BLaER1 treated with 17β-estradiol and CSF1 and Interleukin-3, amounts not matched to agents 10 nM and 100 nM (cell line): Measurements from ENCODE around the gene OVAAL.

ENCODE experiments used
- H3K27ac ChIP-seq, 11 experiments: shearing (Covaris generic); formaldehyde crosslinking; 2 replicates each; pipeline ENCODE4 v1.8.1; 2022
- H3K27me3 ChIP-seq, 11 experiments: shearing (Covaris generic); formaldehyde crosslinking; 2 replicates each; pipeline ENCODE4 v1.8.1; 2022
- H3K36me3 ChIP-seq, 11 experiments: shearing (Covaris generic); formaldehyde crosslinking; 2 replicates each; pipeline ENCODE4 v1.8.1; 2022
- H3K4me1 ChIP-seq, 10 experiments: shearing (Covaris generic); formaldehyde crosslinking; 2 replicates each; pipeline ENCODE4 v1.8.1; 2022
- H3K4me2 ChIP-seq, 11 experiments: shearing (Covaris generic); formaldehyde crosslinking; 2 replicates each; pipeline ENCODE4 v1.8.1; 2022
- H3K4me3 ChIP-seq, 10 experiments: shearing (Covaris generic); formaldehyde crosslinking; 2 replicates each; pipeline ENCODE4 v1.8.1; 2022
- H3K9ac ChIP-seq, 11 experiments: shearing (Covaris generic); formaldehyde crosslinking; 2 replicates each; pipeline ENCODE4 v1.8.1; 2022
- H3K9me3 ChIP-seq, 11 experiments: shearing (Covaris generic); formaldehyde crosslinking; replicated peaks in 1 of 11; 2 replicates each; pipeline ENCODE4 v1.8.1; 2022
- H4K20me1 ChIP-seq, 11 experiments: shearing (Covaris generic); formaldehyde crosslinking; 2 replicates each; pipeline ENCODE4 v1.8.1; 2022
- Cebpa-rat ChIP-seq, 11 experiments: shearing (Covaris generic); IDR thresholded peaks; 2 replicates each; pipeline ENCODE4 v1.8.1; 2022

Gene OVAAL

DNA sequence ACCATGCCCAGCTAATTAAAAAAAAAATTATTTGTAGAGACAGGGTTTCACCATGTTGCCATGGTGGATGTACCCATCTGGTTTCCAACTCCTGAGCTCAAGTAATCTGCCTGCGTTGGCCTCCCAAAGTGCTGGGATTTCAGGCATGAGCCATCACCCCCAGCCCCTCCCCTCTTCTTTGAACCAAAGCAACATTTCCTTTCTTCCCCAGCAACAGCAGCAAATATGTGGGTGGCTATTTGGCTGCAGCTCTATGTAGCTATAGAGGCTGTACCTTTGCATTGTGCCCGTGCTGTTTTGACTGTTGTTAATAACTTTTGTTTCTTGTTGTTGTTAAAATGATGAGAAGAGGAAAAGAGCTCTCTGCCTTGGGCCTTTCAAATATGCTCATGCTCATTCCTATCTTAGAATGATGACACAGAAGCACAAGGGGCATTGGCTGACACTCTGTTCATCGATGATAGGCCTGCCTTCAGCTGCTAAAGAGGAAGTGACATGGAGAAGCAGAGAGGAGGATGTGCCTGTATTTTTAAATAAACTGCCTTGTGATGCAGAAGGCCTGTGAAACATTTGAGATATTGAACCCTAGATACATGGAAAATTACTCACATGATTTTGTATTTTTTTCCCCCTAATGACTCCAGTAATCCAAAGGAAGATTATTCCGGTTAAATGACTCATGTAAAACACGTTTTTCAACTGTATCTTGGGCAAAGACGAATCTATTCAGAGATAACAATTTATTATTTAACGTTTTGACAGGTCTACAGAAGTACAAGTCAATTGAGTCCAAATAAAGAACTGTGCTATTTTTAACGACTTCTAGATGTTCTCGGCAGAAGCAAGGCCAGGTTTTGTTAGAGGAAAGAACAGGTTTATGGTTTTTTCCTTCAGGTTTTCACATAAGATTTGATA, 52.5 kb downstream of the OVAAL start:
- peak overlapping the region in 2 of 11 experiments; percentile 23 to 43; a peak in 4 of 22 replicates for H3K4me2 ChIP-seq
- peak overlapping the region in 2 of 11 experiments; percentile 23 to 42; a peak in 3 of 22 replicates for H3K27ac ChIP-seq
- H3K9ac ChIP-seq, result no peak overlapping the region
- no peaks in the 10 kb centered on the region for H3K36me3 ChIP-seq
- no peaks in the 10 kb centered on the region for H4K20me1 ChIP-seq
- H3K9me3 ChIP-seq, result no peaks in the 10 kb centered on the region
- H3K27me3 ChIP-seq, result no peaks in the 10 kb centered on the region
- peaks cover 0 to 12% (median 0%) of the 10 kb centered on the region in 10 experiments; a peak in 6 of 20 replicates for H3K4me1 ChIP-seq
- TF ChIP-seq Cebpa-rat (IDR thresholded peaks at IDR 0.05), result no peak
- H3K4me3 ChIP-seq, result no peak overlapping the region

DNA sequence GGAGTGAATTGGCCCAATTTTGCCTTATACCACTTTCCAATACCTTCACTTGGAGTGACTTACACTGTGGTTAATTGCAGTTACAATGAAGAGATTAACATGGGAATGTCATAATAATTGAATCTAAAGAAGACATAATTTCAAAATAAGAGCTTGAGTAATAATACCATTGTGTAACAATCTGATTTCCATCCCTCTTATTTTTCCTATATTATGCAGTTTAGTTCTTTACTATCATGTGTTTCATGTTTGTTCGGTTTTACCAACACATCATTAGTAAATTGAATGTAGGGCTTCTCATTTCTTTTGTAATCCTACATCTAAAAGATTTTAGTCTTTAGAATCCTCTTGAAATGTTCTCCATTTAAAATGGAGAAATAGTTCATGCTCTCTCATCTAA, 53.9 kb downstream of the OVAAL start:
- Histone ChIP-seq H4K20me1 (no peaks in the 10 kb centered on the region), H3K4me2 (no peak overlapping the region), H3K27ac (no peak overlapping the region), H3K9ac (no peak overlapping the region), H3K9me3 (no peaks in the 10 kb centered on the region), H3K4me3 (no peak overlapping the region), H3K27me3 (no peaks in the 10 kb centered on the region), H3K36me3 (no peaks in the 10 kb centered on the region), H3K4me1 (peaks cover 4 to 16% (median 6%) of the 10 kb centered on the region in 10 experiments; a peak in 17 of 20 replicates)
- no peak for TF ChIP-seq Cebpa-rat (IDR thresholded peaks at IDR 0.05)

DNA sequence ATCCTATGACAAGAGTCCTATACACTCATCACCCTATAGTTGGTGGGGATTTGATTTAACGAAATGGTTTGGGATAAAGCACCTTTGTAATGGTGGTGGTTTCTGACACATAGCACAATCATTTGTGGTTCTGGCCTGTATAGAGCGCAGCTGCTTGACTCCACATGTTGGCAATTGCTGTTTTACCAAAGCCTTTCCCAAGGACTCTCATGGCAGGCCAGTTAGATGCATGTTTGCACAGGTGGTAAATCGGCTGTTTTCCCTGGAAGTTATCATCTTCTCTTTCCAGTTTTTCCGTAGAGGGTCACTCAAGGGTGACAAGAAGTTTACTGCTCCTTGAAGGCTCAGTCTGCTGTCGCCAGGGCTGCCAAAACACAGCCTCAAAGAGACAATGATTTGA, 56.0 kb downstream of the OVAAL start:
- Histone ChIP-seq H3K4me3 (no peak overlapping the region), H3K4me1 (peaks cover 9 to 21% (median 11%) of the 10 kb centered on the region in 10 experiments; a peak in 17 of 20 replicates), H3K4me2 (no peak overlapping the region), H4K20me1 (no peaks in the 10 kb centered on the region), H3K27ac (no peak overlapping the region), H3K36me3 (no peaks in the 10 kb centered on the region), H3K9ac (no peak overlapping the region), H3K27me3 (no peaks in the 10 kb centered on the region), H3K9me3 (no peaks in the 10 kb centered on the region)
- no peak for TF ChIP-seq Cebpa-rat (IDR thresholded peaks at IDR 0.05)

DNA sequence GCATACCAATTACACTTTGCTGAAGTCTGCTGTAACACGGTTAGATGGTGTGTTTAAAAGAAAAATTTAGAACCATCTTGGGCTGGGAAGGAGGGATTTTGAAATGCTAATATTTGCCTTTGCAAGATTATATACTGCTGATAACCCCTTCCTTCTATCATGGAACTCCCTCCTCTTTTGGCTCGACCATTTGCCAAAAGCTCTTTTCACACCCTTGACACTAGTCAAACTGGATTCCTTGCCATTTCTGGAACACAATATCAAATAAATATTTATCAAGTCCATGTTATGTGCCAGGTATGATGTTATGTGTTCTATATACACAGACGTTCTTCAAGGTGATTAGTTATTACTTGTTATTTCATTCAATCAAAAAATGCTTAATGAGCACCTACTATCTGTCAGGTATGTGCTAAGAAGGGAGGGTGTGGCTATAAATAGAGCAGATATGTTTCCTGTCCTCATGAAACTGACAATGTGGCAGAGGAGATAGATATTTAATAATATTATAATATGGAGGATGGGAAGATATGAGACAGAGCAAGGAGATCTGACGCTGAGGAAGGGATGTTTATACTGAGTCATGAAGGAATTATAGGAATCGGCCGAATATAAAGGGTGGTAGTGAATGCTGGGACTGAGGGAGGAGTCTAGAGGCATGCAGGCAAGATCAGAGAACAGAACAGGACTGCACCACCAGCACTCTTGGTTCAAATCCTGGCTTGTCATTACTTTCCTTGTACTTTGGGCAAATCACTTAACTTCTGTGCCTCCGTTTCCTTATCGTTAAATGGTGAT, 56.9 kb downstream of the OVAAL start:
- H3K9me3 ChIP-seq, result no peaks in the 10 kb centered on the region
- H3K9ac ChIP-seq, result no peak overlapping the region
- H4K20me1 ChIP-seq, result no peaks in the 10 kb centered on the region
- H3K27me3 ChIP-seq, result no peaks in the 10 kb centered on the region
- H3K4me2 ChIP-seq, result no peak overlapping the region
- TF ChIP-seq Cebpa-rat (IDR thresholded peaks at IDR 0.05), result no peak
- H3K27ac ChIP-seq, result no peak overlapping the region
- H3K36me3 ChIP-seq, result no peaks in the 10 kb centered on the region
- peaks cover 9 to 21% (median 11%) of the 10 kb centered on the region in 10 experiments; a peak in 17 of 20 replicates for H3K4me1 ChIP-seq
- no peak overlapping the region for H3K4me3 ChIP-seq
